Measurements from ENCODE around the gene RNASE9. TPM values are rescaled to one million over a fixed set of nuclear protein-coding genes. Genes with fewer than 3 reads are reported as not detected.

Gene RNASE9
- total and polyA plus RNA-seq, 7 donors: not detected

DNA sequence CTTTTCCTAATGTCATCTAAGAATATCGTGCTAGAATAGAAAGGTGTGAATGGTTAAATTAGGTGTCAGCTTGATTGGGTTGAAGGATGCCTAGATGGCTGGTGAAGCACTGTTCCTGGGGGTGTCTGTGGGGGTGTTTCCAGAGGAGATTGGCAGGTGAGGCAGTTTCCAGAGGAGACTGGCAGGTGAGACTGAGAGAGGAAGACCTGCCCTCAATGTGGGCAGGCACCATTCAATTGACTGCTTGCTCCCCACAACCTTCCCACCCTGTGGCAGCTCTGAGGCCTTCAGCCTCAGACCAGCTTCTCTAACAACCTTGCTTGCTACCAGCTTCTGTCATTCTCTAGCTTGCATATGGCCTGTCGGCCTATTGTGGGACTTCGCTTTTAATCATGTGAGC lies 9.2 kb downstream of the RNASE9 start:
- no peak for DNase-seq
- WGBS, 3 donors: 90 to 96% (median 91%) methylated on average over 3 of the region's 3 CpGs
- Histone ChIP-seq H3K36me3 (ENCODE audit: insufficient read depth in 1 of 2, low read depth in 1 of 2) (no peaks in the 10 kb centered on the region), H3K9me3 (no peaks in the 10 kb centered on the region), H3K4me1 (no peaks in the 10 kb centered on the region), H3K27me3 (ENCODE audit: insufficient read depth in 3 of 3, low read length in 2 of 3) (peaks cover 0 to 3% (median 0%) of the 10 kb centered on the region in 3 donors), H3K4me3 (no peak overlapping the region), H3K27ac (no peak overlapping the region)
- no peak for ATAC-seq
- no peak for TF ChIP-seq CTCF (IDR thresholded peaks at IDR 0.05)
- intact Hi-C loops (cut with DNase I): no loop called here

GRCh38 chr14:20550926-20551325 lies 9.9 kb downstream of the RNASE9 start:
- no peak for DNase-seq
- 88 to 92% (median 88%) methylated on average over 2 of the region's 2 CpGs for WGBS, 3 donors
- Histone ChIP-seq H3K27me3 (ENCODE audit: insufficient read depth in 3 of 3, low read length in 2 of 3) (peaks cover 0 to under 1% (median under 1%) of the 10 kb centered on the region in 3 donors), H3K27ac (no peak overlapping the region), H3K9me3 (no peaks in the 10 kb centered on the region), H3K4me1 (no peaks in the 10 kb centered on the region), H3K4me3 (no peak overlapping the region), H3K36me3 (ENCODE audit: insufficient read depth in 1 of 2, low read depth in 1 of 2) (no peaks in the 10 kb centered on the region)
- no peak for ATAC-seq
- intact Hi-C loops (cut with DNase I): no loop called here
- no peak for TF ChIP-seq CTCF (IDR thresholded peaks at IDR 0.05)

DNA sequence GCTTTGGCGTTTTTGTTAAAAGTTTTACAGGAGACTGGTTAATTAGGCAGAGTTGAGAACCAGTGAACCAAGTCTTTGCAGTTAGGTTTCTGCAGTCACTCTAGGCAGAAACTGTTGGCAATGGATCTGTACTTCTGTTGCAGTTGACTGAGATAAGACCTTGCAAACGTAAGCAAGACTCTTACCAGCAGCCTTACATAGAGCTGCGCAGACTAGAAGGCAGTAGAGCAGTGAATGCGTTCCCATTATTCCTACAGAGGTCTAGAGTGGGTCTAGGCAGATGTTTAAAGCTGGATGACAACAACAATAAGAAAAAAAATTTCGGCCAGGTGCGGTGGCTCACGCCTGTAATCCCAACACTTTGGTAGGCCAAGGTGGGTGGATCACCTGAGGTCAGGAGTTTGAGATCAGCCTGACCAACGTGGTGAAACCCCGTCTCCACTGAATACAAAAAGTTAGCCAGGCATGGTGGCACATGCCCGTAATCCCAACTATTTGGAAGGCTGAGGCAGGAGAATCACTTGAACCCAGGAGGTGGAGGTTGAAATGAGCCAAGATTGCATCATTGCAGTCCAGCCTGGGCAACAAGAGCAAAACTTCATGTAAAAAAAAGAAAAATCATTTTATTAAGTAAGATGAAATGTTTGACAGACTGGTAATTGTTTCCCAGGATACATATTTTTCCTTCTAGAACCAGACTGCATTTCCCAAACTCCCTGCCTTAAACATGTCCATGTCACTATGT lies 12.3 kb downstream of the RNASE9 start:
- Histone ChIP-seq H3K4me1 (no peaks in the 10 kb centered on the region), H3K27me3 (ENCODE audit: insufficient read depth in 3 of 3, low read length in 2 of 3) (peaks cover 0 to 2% (median 0%) of the 10 kb centered on the region in 3 donors), H3K36me3 (ENCODE audit: insufficient read depth in 1 of 2, low read depth in 1 of 2) (no peaks in the 10 kb centered on the region), H3K9me3 (no peaks in the 10 kb centered on the region), H3K27ac (no peak overlapping the region), H3K4me3 (no peak overlapping the region)
- no peak for ATAC-seq
- intact Hi-C loops (cut with DNase I): no loop called here
- 87 to 91% (median 88%) methylated on average over 10 of the region's 10 CpGs for WGBS, 3 donors
- no peak for DNase-seq
- TF ChIP-seq CTCF (IDR thresholded peaks at IDR 0.05): no peak

DNA sequence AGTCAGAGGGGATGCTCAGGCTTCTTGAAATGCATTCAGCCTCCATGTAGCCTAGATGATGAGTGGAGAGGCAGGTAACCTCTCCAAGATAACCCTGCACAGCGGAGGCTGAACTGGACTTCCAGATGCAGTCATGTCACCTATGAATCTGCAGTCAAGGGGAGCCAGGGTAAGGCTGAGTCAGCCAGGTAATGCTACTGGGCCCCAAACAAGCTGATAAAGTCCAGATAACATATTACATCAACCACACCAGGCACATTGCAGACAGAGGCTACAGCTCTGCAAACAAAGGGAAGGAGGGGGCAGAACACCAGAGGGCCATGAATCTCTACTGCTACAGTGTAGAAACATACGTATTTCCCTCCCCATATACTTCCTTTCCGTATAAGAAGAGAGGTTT lies 14.0 kb downstream of the RNASE9 start:
- DNase-seq (no peak), ATAC-seq (no peak)
- WGBS, 3 donors: 69 to 71% (median 70%) methylated on average over 3 of the region's 3 CpGs
- no peaks in the 10 kb centered on the region for H3K4me1 ChIP-seq
- no peak overlapping the region for H3K4me3 ChIP-seq
- H3K36me3 ChIP-seq (ENCODE audit: insufficient read depth in 1 of 2, low read depth in 1 of 2): no peaks in the 10 kb centered on the region
- no peaks in the 10 kb centered on the region for H3K9me3 ChIP-seq
- H3K27me3 ChIP-seq (ENCODE audit: insufficient read depth in 3 of 3, low read length in 2 of 3): peaks cover 0 to 2% (median 0%) of the 10 kb centered on the region in 3 donors
- intact Hi-C loops (cut with DNase I): no loop called here
- no peak for TF ChIP-seq CTCF (IDR thresholded peaks at IDR 0.05)
- no peak overlapping the region for H3K27ac ChIP-seq

- no peak for ATAC-seq
- no peak for TF ChIP-seq CTCF (IDR thresholded peaks at IDR 0.05)
- 53 to 67% (median 64%) methylated on average over 4 of the region's 4 CpGs for WGBS, 3 donors
- no peaks in the 10 kb centered on the region for H3K36me3 ChIP-seq (ENCODE audit: insufficient read depth in 1 of 2, low read depth in 1 of 2)
- no peak overlapping the region for H3K27ac ChIP-seq
- peaks cover 0 to 3% (median 0%) of the 10 kb centered on the region in 3 donors for H3K27me3 ChIP-seq (ENCODE audit: insufficient read depth in 3 of 3, low read length in 2 of 3)
- H3K9me3 ChIP-seq: no peaks in the 10 kb centered on the region
- no peak for DNase-seq
- H3K4me1 ChIP-seq: no peaks in the 10 kb centered on the region
- intact Hi-C loops (cut with DNase I): no loop called here
- no peak overlapping the region for H3K4me3 ChIP-seq
Measured at GRCh38 chr14:20539906-20540305, 20.9 kb downstream of the RNASE9 start.

Data from psoas muscle (tissue), 8 donors.